NB4 (cell line): ENCODE data around the gene ARFGEF3.
"Not testable (repeated sequence)": the region's sequence is repeated elsewhere in the genome, so short reads cannot be mapped to it uniquely, and the experiment has no call there.

ENCODE experiments used
- MYC ChIP-seq: IDR thresholded peaks from 2 replicates; pipeline ENCODE4 v1.6.1; 2011; ENCODE audit warnings: low read depth, low read length
- TF ChIP-seq, protein P1 (sequence below): IDR thresholded peaks from one replicate; pipeline ENCODE4 v1.5.1; 2012; ENCODE audit warnings: low read depth, low read length
- TF ChIP-seq, protein P2 (sequence below): IDR thresholded peaks from 2 replicates; pipeline ENCODE4 v1.6.1; 2011; ENCODE audit warnings: low read depth, low read length

DNA sequence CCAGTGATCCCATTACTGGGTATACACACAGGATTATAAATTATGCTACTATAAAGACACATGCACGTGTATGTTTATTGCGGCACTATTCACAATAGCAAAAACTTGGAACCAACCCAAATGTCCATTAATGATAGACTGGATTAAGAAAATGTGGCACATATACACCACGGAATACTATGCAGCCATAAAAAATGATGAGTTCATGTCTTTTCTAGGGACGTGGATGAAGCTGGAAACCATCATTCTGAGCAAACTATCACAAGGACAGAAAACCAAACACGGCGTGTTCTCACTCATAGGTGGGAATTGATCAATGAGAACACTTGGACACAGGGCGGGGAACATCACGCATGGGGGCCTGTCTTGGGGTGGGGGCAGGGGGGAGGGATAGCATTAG is 206.9 kb downstream of the ARFGEF3 start:
- TF ChIP-seq, protein P1, sequence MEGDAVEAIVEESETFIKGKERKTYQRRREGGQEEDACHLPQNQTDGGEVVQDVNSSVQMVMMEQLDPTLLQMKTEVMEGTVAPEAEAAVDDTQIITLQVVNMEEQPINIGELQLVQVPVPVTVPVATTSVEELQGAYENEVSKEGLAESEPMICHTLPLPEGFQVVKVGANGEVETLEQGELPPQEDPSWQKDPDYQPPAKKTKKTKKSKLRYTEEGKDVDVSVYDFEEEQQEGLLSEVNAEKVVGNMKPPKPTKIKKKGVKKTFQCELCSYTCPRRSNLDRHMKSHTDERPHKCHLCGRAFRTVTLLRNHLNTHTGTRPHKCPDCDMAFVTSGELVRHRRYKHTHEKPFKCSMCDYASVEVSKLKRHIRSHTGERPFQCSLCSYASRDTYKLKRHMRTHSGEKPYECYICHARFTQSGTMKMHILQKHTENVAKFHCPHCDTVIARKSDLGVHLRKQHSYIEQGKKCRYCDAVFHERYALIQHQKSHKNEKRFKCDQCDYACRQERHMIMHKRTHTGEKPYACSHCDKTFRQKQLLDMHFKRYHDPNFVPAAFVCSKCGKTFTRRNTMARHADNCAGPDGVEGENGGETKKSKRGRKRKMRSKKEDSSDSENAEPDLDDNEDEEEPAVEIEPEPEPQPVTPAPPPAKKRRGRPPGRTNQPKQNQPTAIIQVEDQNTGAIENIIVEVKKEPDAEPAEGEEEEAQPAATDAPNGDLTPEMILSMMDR, result not testable (repeated sequence)
- TF ChIP-seq, protein P2, sequence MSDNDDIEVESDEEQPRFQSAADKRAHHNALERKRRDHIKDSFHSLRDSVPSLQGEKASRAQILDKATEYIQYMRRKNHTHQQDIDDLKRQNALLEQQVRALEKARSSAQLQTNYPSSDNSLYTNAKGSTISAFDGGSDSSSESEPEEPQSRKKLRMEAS, result not testable (repeated sequence)
- TF ChIP-seq MYC, result not testable (repeated sequence)
